Epithelial cell of proximal tubule (primary cell): ENCODE data around the gene PBX1. TPM values are rescaled to one million over a fixed set of nuclear protein-coding genes. Genes with fewer than 3 reads are reported as not detected.
A peak's percentile ranks its signal among the peaks of the same experiment; 100 is the strongest.

Experiments used
- DNase-seq: peaks from one replicate; pipeline ENCODE4 v3.0.0-alpha.2; 2011; ENCODE audit warnings: low read depth
- H3K4me3 ChIP-seq: 2 replicates; pipeline ENCODE4 v1.5.1; 2011; ENCODE audit warnings: low read depth, mild to moderate bottlenecking, low read length
- total RNA-seq: library from RNA; depleted of rRNA; stranded (reverse); fragments of >200 nt; gene quantifications from 2 replicates; pipeline ENCODE4 v1.2.3, GENCODE V29; 2015
- TF ChIP-seq, protein P1 (sequence below): conservative IDR thresholded peaks from 2 replicates; pipeline ENCODE4 v1.5.1; 2012; ENCODE audit warnings: low read depth, mild to moderate bottlenecking, low read length

PBX1 gene
- total RNA-seq, 1 donor from 2014 or later: 3.0 TPM

DNA sequence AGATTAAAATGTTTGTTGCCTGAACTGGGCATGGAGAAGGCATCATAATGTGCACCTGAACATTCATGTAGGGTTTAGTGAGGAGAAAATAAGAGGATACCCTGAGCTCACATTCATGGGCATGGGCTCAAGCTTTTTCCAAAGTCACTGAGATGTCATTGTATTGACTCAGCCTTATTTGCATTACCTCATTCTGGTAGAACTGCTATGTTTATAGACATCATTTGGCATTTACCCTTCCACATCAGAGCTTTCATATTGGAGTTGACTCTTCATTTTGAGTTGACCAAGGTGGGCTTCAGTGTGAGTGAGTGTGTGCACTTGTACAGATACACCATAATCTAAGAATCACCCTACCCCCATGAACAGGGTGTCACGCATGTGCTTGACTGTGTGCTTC lies 143.2 kb downstream of the PBX1 start:
- TF ChIP-seq, protein P1, sequence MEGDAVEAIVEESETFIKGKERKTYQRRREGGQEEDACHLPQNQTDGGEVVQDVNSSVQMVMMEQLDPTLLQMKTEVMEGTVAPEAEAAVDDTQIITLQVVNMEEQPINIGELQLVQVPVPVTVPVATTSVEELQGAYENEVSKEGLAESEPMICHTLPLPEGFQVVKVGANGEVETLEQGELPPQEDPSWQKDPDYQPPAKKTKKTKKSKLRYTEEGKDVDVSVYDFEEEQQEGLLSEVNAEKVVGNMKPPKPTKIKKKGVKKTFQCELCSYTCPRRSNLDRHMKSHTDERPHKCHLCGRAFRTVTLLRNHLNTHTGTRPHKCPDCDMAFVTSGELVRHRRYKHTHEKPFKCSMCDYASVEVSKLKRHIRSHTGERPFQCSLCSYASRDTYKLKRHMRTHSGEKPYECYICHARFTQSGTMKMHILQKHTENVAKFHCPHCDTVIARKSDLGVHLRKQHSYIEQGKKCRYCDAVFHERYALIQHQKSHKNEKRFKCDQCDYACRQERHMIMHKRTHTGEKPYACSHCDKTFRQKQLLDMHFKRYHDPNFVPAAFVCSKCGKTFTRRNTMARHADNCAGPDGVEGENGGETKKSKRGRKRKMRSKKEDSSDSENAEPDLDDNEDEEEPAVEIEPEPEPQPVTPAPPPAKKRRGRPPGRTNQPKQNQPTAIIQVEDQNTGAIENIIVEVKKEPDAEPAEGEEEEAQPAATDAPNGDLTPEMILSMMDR: no peak
- no peak overlapping the region for H3K4me3 ChIP-seq
- no peak for DNase-seq

GRCh38 chr1:164702664-164703063 lies 143.7 kb downstream of the PBX1 start:
- TF ChIP-seq, protein P1: no peak
- no peak overlapping the region for H3K4me3 ChIP-seq
- DNase-seq: no peak

DNA sequence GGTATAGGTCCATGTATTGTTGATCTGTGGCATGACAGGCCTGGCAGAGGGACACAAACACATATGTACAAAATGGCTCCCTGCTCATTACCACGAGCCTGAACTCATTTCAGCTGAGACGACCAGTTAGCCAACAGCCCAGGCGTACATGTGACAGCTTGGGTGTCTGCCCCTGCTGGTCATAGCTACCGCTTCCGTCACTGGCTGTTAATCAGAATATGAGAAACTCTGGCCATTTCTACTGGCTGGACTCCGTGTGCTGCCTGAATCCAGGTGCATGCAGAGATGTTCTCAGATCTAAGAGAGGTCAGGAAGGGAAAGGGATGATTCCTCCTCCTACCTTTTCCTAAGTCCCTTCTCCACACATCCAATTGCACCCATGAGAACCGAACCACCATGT lies 144.5 kb downstream of the PBX1 start:
- no peak overlapping the region for H3K4me3 ChIP-seq
- TF ChIP-seq, protein P1: no peak
- DNase-seq: no peak

DNA sequence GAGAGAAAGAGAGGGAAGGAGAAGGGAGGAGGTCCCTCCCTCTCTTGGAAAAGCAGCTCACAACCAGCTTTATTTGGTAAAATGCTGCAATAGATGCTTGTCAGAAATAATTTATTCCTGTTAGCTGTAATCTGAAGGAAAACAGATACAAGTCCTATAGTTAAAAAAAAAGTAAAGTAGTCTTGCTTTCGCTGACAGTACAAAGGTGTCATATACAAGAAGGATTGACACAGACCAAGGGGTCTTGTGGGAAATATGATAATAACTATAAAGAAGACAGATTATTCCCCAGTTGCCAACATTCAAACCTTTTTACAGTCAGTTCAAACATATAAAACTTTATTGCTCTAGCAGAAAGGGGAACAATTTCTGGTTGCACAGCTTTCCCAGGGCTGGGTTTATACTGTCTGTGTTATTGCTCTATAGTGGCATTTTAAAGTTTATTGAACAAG lies 145.0 kb downstream of the PBX1 start:
- DNase-seq: no peak

DNA sequence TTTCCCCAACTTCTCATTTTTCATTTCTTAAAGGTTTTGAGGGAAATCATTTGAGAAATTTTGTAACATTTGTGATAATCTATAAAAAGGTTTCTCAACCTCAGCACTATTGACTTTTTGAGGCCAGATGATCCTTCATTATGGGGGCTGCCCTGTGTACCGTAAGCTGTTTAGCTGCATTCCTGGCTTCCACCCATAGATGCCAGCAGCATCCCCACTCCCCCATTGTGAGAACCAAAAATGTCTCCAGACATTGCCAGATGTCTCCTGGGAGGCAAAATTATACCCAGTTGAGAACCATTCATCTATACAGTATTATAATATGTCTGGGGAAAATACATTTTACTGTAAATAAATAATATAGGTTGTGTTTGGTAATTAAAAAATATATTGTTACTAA lies 146.0 kb downstream of the PBX1 start:
- no peak for DNase-seq
- H3K4me3 ChIP-seq: no peak overlapping the region
- TF ChIP-seq, protein P1: peak; percentile 38

More for the DNA sequence above, 145.0 kb downstream of the PBX1 start:
- H3K4me3 ChIP-seq: no peak overlapping the region
- TF ChIP-seq, protein P1: no peak

DNA sequence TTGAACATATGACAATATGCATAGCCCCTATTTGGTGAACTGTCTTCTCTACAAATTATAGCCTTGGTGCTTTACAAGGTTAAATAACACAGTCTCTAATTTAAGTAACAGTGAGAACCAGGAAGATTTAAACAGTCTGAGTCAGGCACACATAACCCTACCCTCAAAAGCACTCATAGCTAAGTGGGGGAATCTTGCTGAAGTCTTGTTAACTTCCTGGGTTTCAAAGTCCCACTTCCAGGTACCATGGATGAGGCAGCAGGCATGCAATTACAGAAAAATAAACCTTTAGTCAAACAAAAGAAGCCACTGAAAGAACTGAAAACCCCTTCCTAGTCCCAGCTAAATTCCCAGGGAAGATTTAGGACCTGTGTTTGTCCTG lies 147.6 kb downstream of the PBX1 start:
- TF ChIP-seq, protein P1: no peak
- H3K4me3 ChIP-seq: no peak overlapping the region
- no peak for DNase-seq

DNA sequence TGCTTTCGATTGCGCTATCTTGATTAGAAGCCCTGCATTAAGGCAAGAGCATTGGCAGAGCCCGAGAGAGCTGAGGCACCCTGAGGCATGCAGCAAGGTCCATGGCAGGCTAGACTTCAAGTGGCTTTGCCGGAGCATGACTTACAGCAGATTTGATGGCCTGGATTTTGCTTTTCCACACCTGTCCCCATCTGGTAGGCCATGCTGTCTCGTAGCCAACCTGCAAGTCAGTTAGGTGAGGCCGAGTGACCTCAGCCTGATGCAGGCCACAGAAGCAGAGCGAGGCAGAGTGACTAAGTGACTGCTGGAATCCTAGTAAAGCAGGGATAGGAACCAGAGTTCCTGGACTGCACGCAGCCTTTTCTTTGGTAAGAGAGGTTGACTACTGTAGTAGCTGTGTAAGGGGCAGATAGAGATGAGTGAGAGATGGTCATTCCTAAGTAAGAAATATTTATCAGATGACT lies 148.9 kb downstream of the PBX1 start:
- no peak overlapping the region for H3K4me3 ChIP-seq
- TF ChIP-seq, protein P1: no peak
- DNase-seq: no peak
